GM12892 (cell line): ENCODE data around the gene MGLL.

Source experiments
- DNase-seq: peaks from one replicate; pipeline ENCODE4 v3.0.0; 2011; ENCODE audit not compliant: insufficient read length
- FAIRE-seq: peaks from 2 replicates; lab custom pipeline; 2011; peaks lifted over from hg19 to GRCh38; lab: Jason Lieb, UNC
- POLR2A ChIP-seq: IDR thresholded peaks from 2 replicates; pipeline ENCODE4 v1.6.1; 2011; ENCODE audit warnings: low read depth, low read length, control low read depth
- POLR2AphosphoS5 ChIP-seq: IDR thresholded peaks from 2 replicates; pipeline ENCODE4 v1.6.1; 2011; ENCODE audit warnings: low read depth, low read length, control low read depth
- TAF1 ChIP-seq: IDR thresholded peaks from 2 replicates; pipeline ENCODE4 v1.6.1; 2011; ENCODE audit warnings: low read depth, mild to moderate bottlenecking, control low read depth, low read length, borderline replicate concordance

The MGLL gene

DNA sequence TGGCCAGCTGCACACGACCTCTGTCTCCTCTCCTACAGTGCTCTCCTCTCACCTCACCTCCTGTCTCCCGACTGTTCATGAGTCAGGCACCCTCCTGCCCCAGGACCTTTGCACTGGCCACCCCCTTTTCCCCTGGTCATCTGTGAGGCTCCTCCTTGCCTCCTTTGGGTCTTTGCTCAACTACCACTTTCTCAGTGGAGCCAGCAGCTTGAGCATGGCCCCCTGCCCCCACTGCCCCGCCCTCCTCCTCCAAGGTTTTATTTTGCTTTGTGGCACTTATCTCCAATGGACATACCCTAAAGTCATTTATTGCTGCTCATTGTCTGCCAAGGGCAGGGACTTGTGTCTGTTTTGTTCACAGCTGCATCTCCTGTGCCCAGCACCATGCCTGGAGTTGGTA, 64.3 kb downstream of the MGLL start:
- FAIRE-seq (no peak), DNase-seq (no peak)
- TF ChIP-seq POLR2A (no peak), POLR2AphosphoS5 (no peak), TAF1 (no peak)

DNA sequence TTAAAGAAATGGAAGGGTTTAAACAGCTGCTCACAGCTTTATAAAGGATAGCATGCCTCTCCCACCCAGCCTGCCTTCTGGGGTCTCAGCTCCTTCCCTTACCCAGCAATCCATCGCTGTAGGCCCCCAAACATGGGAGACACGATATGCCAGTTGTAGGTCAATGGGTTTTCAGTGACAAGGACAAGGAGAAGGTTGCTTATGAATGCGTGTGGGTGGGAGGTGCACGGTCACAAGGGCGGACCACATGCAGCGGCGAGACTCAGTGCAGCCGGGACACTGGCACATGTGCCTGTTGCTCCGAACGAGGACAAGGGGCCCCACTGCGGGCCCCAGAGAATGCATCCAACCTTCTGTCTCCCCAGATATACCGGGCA, 67.0 kb downstream of the MGLL start:
- TF ChIP-seq POLR2A (no peak; the same call in 1 of the 2 replicates), TAF1 (no peak), POLR2AphosphoS5 (peak; percentile 32; the same call in 1 of the 2 replicates)
- DNase-seq (no peak), FAIRE-seq (no peak)

DNA sequence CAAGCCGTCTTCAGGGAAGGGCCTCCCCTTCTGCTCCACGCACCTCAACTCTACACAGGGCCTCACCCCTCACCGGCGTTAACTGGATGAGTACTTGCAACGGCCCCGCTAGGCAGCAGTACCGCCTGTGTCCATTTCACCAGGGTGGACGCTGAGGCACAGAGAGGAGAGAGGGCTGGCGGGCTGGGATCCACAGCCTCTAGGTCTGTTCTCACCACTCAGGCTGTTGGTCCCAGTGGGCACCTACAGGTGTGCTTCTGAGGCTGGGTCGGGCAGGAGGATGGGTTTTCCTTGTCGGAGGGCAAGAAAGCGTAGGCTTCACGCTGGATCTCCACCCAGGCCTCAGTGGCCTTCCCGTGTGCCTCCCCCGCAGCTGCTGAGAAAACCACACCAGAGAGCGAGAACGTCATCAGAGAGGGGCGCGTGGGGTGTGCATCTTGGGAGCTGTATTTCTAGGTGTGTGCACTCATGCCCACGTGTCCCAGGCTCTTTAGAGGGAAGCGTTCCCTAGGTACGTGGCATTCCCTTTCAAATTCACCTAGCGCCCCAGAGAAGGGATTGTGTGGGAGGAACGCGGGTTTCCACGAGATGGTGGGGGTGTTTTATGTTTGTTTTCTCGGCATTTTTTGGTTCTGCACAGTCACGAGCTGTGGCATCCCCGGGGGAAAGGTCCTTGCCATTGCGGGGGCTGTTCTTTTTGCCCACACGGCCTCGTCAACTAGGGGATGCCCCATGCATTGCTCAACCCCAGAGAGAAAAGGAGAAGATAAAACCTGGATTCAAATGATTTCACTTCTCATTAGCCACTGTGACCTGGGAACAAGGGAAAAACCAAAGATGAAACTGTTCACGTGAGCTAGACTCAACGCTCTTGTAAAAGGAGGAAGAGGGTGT, 67.7 kb downstream of the MGLL start:
- DNase-seq, result peak; percentile 52
- TF ChIP-seq POLR2A (peak; percentile 75), TAF1 (0 out of 2 replicates have a peak, but pooled peaks have one; percentile 11), POLR2AphosphoS5 (peak; percentile 57)
- peak; percentile 94 for FAIRE-seq

DNA sequence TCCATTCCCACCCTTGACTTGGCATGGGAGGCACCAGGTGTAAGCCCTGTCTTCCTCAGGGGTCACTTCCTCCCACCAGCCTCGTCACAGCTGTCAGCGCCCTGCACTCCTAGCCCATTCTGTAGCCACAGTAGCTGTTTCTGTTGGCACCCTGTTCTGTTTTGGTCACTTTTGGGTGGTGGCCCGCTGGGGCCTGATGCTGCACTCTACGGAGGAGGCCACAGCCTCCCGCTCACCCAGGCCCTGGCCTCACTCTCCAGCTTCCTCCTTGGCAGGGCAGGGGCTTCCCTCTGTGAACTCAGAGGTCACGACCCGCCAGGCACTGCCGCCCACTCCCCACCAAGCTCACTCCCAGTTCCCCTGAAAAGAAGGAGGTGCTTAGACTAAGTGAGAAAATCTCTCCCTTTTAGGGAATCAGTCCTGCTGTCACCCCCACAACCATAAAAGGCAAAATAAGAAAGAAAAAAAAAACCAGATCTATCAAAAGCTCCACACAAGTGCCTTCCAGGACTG, 68.4 kb downstream of the MGLL start:
- no peak for DNase-seq
- FAIRE-seq, result no peak
- no peak for TF ChIP-seq POLR2AphosphoS5
- TF ChIP-seq TAF1, result no peak
- TF ChIP-seq POLR2A, result no peak

DNA sequence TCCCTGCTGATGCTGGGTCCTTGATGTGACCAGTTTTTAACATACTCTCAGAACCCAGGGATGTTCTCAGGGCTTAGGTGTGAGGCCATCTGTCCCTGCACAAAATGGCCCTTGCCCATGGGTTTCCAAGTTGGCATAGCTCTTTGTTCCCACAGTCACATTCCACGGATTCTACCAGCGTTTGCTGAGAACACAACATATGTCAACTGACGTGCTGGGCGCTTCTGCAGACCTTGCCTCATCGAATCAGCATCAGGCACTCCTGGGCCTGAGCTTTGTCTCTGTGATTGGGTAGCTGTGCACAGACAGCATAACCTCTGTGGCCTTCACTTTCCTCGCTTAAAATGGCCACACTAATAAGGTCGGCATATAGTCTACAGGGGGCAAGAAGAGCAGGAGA, 69.0 kb downstream of the MGLL start:
- TF ChIP-seq POLR2A (no peak), POLR2AphosphoS5 (no peak), TAF1 (no peak)
- no peak for FAIRE-seq

DNA sequence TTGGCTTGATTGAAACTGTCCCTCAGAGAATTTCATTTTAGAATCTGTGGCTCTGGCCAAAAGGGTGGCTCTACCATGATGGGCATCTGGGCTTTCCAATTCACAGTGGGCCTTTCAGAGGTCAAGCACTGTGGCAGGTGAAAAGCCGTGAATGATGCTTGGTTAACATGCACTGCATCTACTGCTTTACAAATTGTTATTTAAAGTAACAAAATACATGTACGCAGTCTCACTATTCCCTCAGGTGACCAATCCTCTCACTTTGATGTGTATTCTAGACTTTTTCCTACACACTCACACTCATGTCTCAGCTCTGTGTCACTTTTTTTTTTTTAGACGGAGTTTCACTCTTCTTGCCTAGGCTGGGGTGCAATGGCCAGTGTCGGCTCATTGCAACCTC, 70.5 kb downstream of the MGLL start:
- FAIRE-seq (no peak), DNase-seq (no peak)
- no peak for TF ChIP-seq POLR2A
- TF ChIP-seq POLR2AphosphoS5, result no peak
- TF ChIP-seq TAF1, result no peak

More for the DNA sequence above, 69.0 kb downstream of the MGLL start:
- DNase-seq, result no peak

DNA sequence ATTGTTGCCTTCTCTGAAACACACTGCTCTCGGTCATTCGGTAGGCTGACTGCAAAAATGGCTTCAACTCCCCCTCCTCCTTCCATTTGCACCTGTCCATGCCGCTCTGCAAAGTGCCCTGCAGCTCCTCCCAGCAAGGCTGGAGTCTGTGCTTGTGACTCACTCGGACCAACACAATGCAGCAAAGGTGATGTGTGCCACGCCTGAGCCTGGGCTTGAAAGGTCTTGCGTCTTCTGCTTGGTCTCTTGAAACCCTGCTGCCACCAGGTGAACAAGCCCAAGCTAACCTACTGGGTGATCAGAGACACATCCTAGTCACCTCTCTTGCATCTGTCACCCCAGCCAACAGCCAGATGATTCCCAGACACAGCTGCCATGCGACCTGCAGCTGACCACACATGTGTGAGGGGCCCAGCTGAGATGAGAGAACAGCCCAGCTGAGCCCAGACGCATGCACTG, 71.1 kb downstream of the MGLL start:
- DNase-seq (no peak), FAIRE-seq (peak; percentile 14)
- no peak for TF ChIP-seq TAF1
- 0 out of 2 replicates have a peak, but pooled peaks have one; percentile 17 for TF ChIP-seq POLR2A
- TF ChIP-seq POLR2AphosphoS5, result peak; percentile 49; the same call in 1 of the 2 replicates

DNA sequence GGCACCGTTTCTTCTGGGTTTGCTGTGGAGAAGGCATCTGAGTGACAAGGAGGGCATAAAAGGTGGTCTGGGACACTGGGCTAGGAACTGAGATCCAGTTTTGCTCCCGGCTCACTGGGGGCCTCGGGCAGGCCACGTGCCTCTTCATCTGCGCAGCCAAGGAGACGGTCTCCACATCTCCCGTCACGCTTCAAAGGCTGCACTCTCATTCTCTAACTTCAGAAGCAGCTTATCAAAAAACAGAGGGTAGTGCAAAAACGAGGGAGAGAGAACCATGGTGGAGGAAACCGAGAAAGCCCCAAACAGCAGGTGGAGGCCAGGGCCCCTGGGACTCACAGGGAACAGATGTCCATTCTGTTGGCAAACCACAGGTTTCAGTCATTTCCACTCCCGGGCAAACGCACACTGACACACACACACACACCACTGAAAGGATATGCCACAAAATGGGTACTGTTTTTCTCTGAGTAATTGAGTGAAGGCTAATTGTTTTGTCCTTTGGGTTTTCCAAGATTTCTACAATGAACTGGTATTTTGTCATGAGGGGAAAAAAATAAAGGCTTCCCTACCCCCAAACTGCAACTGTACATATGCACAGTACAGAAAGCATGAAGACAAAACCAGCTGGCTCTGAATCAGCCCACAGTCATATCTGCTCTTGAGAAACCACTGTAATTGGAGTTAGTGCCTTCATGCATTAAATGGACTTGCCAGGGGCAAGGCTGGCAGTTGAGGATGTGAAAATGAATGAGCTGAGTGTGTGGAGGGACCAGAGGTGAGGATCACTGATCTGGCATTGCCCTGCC, 71.9 kb downstream of the MGLL start:
- TF ChIP-seq POLR2A (no peak; the same call in 1 of the 2 replicates), TAF1 (no peak), POLR2AphosphoS5 (no peak)
- FAIRE-seq (peak; percentile 77), DNase-seq (peak; percentile 51)

DNA sequence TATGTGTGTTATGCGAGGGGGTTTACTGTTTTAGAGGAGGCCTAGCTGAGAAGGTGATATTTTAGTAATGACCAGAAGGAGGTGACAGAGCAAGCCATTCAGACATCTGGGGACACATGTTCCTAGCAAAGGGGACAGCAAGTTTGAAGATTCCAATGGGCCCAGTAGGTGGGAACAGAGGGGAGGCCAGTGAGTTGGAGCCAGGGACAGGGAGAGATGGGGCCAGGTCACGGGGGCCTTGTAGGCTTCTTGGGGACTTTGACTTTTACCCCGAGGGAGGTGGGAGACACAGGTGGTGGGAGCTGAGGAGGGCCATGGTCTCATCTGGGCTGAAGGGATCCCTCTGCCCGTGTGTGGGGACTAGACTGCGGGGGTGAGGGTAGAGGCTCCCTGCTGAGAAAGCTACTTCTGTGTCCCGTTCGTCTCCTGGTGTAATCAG, 72.5 kb downstream of the MGLL start:
- DNase-seq (no peak), FAIRE-seq (no peak)
- TF ChIP-seq POLR2AphosphoS5, result no peak
- no peak for TF ChIP-seq TAF1
- no peak for TF ChIP-seq POLR2A

DNA sequence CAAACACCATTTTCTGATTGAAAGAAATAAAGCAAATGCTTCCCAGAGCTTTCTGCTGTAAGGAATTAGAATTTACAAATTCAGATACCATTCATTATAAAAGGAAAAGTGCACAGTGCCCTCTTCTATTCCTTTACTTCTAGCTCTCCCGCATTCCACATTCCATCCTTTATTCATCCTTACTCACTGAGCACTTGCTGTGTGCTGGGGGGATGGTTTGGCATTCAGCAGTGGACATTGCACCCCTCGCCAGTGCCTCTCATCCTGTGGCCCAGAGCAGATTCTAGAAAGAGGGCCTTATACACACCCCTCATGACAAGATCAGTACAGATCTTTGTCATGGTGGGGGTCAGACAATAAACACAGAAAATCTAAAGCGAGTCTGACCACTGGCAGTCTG, 73.0 kb downstream of the MGLL start:
- DNase-seq (no peak), FAIRE-seq (peak; percentile 9)
- no peak for TF ChIP-seq POLR2A
- no peak for TF ChIP-seq TAF1
- TF ChIP-seq POLR2AphosphoS5, result no peak

DNA sequence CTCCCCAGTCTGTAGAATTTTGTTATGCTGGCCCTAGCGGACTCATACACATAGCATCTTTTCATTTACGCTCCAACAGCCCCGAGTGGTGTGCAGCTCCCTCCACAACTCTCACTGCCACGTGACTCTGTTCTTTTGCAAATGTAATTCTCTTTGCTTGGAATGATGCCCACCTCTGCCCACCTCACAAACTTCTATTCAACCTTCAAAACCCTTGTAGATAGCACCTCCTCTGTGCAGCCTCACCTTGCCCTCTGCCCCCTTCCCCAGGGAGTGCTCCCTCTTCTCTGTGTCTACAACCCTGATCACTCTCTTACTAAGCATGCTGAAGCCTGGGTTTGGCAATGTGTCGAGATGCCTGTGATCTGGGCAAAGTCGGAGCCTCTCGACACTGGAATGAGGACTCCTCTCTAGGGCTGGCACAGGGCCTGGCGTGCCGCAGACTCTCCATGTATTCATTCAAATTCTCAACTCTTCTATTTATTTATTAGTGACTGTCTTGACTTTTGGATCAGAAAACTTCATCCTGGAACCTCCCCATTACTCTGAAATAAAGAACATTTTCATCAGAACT, 73.5 kb downstream of the MGLL start:
- FAIRE-seq (no peak), DNase-seq (no peak)
- TF ChIP-seq POLR2AphosphoS5 (no peak), POLR2A (no peak), TAF1 (no peak)
